HCT116 (cell line): ENCODE measurements around the gene DNM3.

Experiments used
- CTCF ChIP-seq, 3 experiments: fragments of 200-600 bp in 1 of 3; sonication (generic) in 1 of 3; IDR thresholded peaks in 2 of 3; conservative IDR thresholded peaks in 1 of 3; 2 replicates each; pipeline ENCODE4 v1.5.1; 2012 to 2017; ENCODE audit warnings: low read depth in 2 of 3, low read length in 2 of 3, antibody characterized with exemption in 1 of 3, borderline replicate concordance in 1 of 3, control low read depth in 1 of 3, mild to moderate bottlenecking in 1 of 3, mixed read lengths in 1 of 3, mixed run types in 1 of 3, moderate library complexity in 1 of 3; ENCODE audit not compliant: insufficient read depth in 1 of 3
- RAD21 ChIP-seq: IDR thresholded peaks from 2 replicates; pipeline ENCODE4 v1.6.1; 2012; ENCODE audit warnings: low read depth, mild to moderate bottlenecking

GRCh38 chr1:171902527-171902926 lies 61.2 kb downstream of the DNM3 start:
- TF ChIP-seq CTCF (IDR thresholded peaks at IDR 0.05 in 2 of 3, conservative IDR thresholded peaks at IDR 0.05 in 1 of 3; ENCODE audit: borderline replicate concordance in 1 of 3, insufficient read depth in 1 of 3, low read depth in 2 of 3, low read length in 2 of 3) = no peak
- TF ChIP-seq RAD21 = no peak
